ENCODE data around the gene RFPL1. TPM values are rescaled to one million over a fixed set of nuclear protein-coding genes. Genes with fewer than 3 reads are reported as not detected.
"Not testable (repeated sequence)": the region's sequence is repeated elsewhere in the genome, so short reads cannot be mapped to it uniquely, and the experiment has no call there.

RFPL1 gene
- not detected in 2 replicates for total RNA-seq (2014; rRNA removed; shearing (Covaris generic); ENCODE audit: low replicate concordance)

GRCh38 chr22:29438283-29438682, at the start of gene RFPL1:
TSS of gene RFPL1 (plus strand) at chr22:29438583.
- H3K79me2 ChIP-seq (ENCODE audit: low read length); H3K27me3 ChIP-seq (ENCODE audit: low read length); H4K20me1 ChIP-seq (ENCODE audit: insufficient read depth, low read depth, low read length); H3K4me1 ChIP-seq (ENCODE audit: low read length); H3K27ac ChIP-seq (ENCODE audit: low read length); H3K9ac ChIP-seq (ENCODE audit: low read length); H3K9me3 ChIP-seq (ENCODE audit: low read length); DNase-seq; H3K36me3 ChIP-seq (ENCODE audit: insufficient read depth, low read length); H3K9me2 ChIP-seq (replicated peaks; ENCODE audit: insufficient read depth, low read length); H2AFZ ChIP-seq (ENCODE audit: low read length); H3K4me3 ChIP-seq (ENCODE audit: low read length); H3K4me2 ChIP-seq (ENCODE audit: low read depth, low read length, poor library complexity, severe bottlenecking): not testable (repeated sequence)

- no peak for DNase-seq
- Histone ChIP-seq H3K27ac (ENCODE audit: low read length) (no peak overlapping the region), H3K4me2 (ENCODE audit: low read depth, low read length, poor library complexity, severe bottlenecking) (peak overlapping the region; percentile 93), H3K4me1 (ENCODE audit: low read length) (peaks cover 38% of the 10 kb centered on the region), H3K36me3 (ENCODE audit: insufficient read depth, low read length) (peaks cover 10% of the 10 kb centered on the region; the same call in 1 of the 2 replicates), H3K79me2 (ENCODE audit: low read length) (peaks cover 38% of the 10 kb centered on the region), H3K27me3 (ENCODE audit: low read length) (no peaks in the 10 kb centered on the region), H3K9me2 (replicated peaks; ENCODE audit: insufficient read depth, low read length) (no peaks in the 10 kb centered on the region), H2AFZ (ENCODE audit: low read length) (peak overlapping the region; percentile 92), H3K9ac (ENCODE audit: low read length) (peak overlapping the region; percentile 64), H3K4me3 (ENCODE audit: low read length) (peak overlapping the region; percentile 85), H4K20me1 (ENCODE audit: insufficient read depth, low read depth, low read length) (no peaks in the 10 kb centered on the region; the same call in 1 of the 2 replicates), H3K9me3 (ENCODE audit: low read length) (no peaks in the 10 kb centered on the region)
Observed at GRCh38 chr22:29388759-29389090, 49.7 kb upstream of the RFPL1 start.

- DNase-seq, result no peak
- no peaks in the 10 kb centered on the region; the same call in 1 of the 2 replicates for H4K20me1 ChIP-seq (ENCODE audit: insufficient read depth, low read depth, low read length)
- peaks cover 23% of the 10 kb centered on the region for H3K79me2 ChIP-seq (ENCODE audit: low read length)
- no peaks in the 10 kb centered on the region for H3K9me3 ChIP-seq (ENCODE audit: low read length)
- H3K27ac ChIP-seq (ENCODE audit: low read length), result no peak overlapping the region
- no peak overlapping the region for H3K4me3 ChIP-seq (ENCODE audit: low read length)
- no peak overlapping the region for H3K9ac ChIP-seq (ENCODE audit: low read length)
- no peaks in the 10 kb centered on the region for H3K9me2 ChIP-seq (replicated peaks; ENCODE audit: insufficient read depth, low read length)
- peaks cover 1% of the 10 kb centered on the region; the same call in 1 of the 2 replicates for H3K36me3 ChIP-seq (ENCODE audit: insufficient read depth, low read length)
- no peak overlapping the region for H3K4me2 ChIP-seq (ENCODE audit: low read depth, low read length, poor library complexity, severe bottlenecking)
- peaks cover 32% of the 10 kb centered on the region for H3K4me1 ChIP-seq (ENCODE audit: low read length)
- H3K27me3 ChIP-seq (ENCODE audit: low read length), result no peaks in the 10 kb centered on the region
- H2AFZ ChIP-seq (ENCODE audit: low read length), result no peak overlapping the region
Observed at GRCh38 chr22:29390270-29390669, 48.1 kb upstream of the RFPL1 start.

DNA sequence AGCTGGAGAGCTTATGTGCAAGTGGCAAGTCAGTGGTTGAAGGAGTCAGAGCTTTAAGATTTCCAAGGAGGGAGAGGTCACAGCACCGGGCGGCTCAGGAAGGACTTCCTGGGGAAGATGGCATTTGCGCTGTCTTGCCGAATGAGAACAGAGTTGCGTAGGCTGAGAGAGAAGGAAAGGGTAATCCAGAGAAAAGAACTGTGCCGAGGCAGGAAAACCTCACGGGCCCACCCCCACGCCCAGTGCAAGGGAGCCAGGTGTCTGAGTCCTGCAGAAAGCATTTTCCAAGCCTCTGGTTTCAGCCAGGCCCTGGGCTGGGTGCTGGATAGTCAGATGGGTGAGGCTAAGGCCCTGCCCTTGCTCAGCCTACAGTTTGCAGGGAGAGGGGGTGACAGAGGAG, 46.8 kb upstream of the RFPL1 start:
- H3K9me2 ChIP-seq (replicated peaks; ENCODE audit: insufficient read depth, low read length), result no peaks in the 10 kb centered on the region
- no peak overlapping the region for H3K27ac ChIP-seq (ENCODE audit: low read length)
- no peak overlapping the region for H3K9ac ChIP-seq (ENCODE audit: low read length)
- no peaks in the 10 kb centered on the region for H3K9me3 ChIP-seq (ENCODE audit: low read length)
- H3K36me3 ChIP-seq (ENCODE audit: insufficient read depth, low read length), result no peaks in the 10 kb centered on the region
- no peak overlapping the region for H2AFZ ChIP-seq (ENCODE audit: low read length)
- DNase-seq, result no peak
- no peak overlapping the region for H3K4me2 ChIP-seq (ENCODE audit: low read depth, low read length, poor library complexity, severe bottlenecking)
- H3K4me3 ChIP-seq (ENCODE audit: low read length), result no peak overlapping the region
- H3K79me2 ChIP-seq (ENCODE audit: low read length), result peaks cover 18% of the 10 kb centered on the region
- peaks cover 19% of the 10 kb centered on the region for H3K4me1 ChIP-seq (ENCODE audit: low read length)
- no peaks in the 10 kb centered on the region for H3K27me3 ChIP-seq (ENCODE audit: low read length)
- H4K20me1 ChIP-seq (ENCODE audit: insufficient read depth, low read depth, low read length), result no peaks in the 10 kb centered on the region

DNA sequence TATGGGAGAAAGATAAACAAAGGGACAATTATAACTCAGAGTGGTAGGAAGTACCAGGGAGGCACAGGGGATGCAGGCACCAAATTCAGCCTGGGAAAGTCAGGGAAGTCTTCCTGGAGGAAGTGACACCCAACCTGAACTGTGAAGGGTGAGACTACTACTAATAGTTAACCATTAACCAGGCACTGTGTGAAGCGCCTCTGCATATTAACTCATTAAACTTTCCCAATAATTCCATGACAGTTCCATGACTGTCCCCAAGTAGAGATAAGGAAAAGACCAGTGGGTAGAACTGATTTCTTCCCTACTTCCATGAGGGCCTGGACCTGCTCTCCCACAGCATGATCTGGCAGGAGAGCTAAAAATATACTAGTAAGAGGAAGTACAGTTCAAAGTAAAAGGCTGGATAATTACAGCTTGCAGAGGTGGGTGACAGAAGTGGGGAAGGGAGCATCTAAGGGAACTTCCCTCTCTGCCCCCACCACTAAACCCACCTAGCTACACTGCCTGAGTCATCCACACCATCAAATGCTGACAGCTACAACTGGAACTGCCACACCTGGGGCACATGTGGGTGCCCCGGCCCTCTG, 45.3 kb upstream of the RFPL1 start:
- no peaks in the 10 kb centered on the region for H3K36me3 ChIP-seq (ENCODE audit: insufficient read depth, low read length)
- H3K4me3 ChIP-seq (ENCODE audit: low read length), result no peak overlapping the region
- DNase-seq, result no peak
- H3K9ac ChIP-seq (ENCODE audit: low read length), result no peak overlapping the region
- H3K9me2 ChIP-seq (replicated peaks; ENCODE audit: insufficient read depth, low read length), result no peaks in the 10 kb centered on the region
- H3K27ac ChIP-seq (ENCODE audit: low read length), result no peak overlapping the region
- no peaks in the 10 kb centered on the region for H3K27me3 ChIP-seq (ENCODE audit: low read length)
- no peak overlapping the region for H2AFZ ChIP-seq (ENCODE audit: low read length)
- H3K4me2 ChIP-seq (ENCODE audit: low read depth, low read length, poor library complexity, severe bottlenecking), result no peak overlapping the region
- peaks cover 7% of the 10 kb centered on the region for H3K4me1 ChIP-seq (ENCODE audit: low read length)
- H4K20me1 ChIP-seq (ENCODE audit: insufficient read depth, low read depth, low read length), result no peaks in the 10 kb centered on the region
- H3K79me2 ChIP-seq (ENCODE audit: low read length), result peaks cover 2% of the 10 kb centered on the region
- no peaks in the 10 kb centered on the region for H3K9me3 ChIP-seq (ENCODE audit: low read length)

GRCh38 chr22:29394931-29395581, 43.3 kb upstream of the RFPL1 start:
- H3K27ac ChIP-seq (ENCODE audit: low read length), result no peak overlapping the region
- no peaks in the 10 kb centered on the region for H3K9me2 ChIP-seq (replicated peaks; ENCODE audit: insufficient read depth, low read length)
- H3K27me3 ChIP-seq (ENCODE audit: low read length), result no peaks in the 10 kb centered on the region
- DNase-seq, result peak; percentile 87
- H3K4me3 ChIP-seq (ENCODE audit: low read length), result no peak overlapping the region
- H3K36me3 ChIP-seq (ENCODE audit: insufficient read depth, low read length), result no peaks in the 10 kb centered on the region
- no peak overlapping the region for H3K4me2 ChIP-seq (ENCODE audit: low read depth, low read length, poor library complexity, severe bottlenecking)
- no peaks in the 10 kb centered on the region for H3K4me1 ChIP-seq (ENCODE audit: low read length)
- H3K9ac ChIP-seq (ENCODE audit: low read length), result no peak overlapping the region
- no peaks in the 10 kb centered on the region for H3K79me2 ChIP-seq (ENCODE audit: low read length)
- no peaks in the 10 kb centered on the region for H3K9me3 ChIP-seq (ENCODE audit: low read length)
- no peaks in the 10 kb centered on the region for H4K20me1 ChIP-seq (ENCODE audit: insufficient read depth, low read depth, low read length)
- H2AFZ ChIP-seq (ENCODE audit: low read length), result no peak overlapping the region

GRCh38 chr22:29396126-29396525, 42.3 kb upstream of the RFPL1 start:
- Histone ChIP-seq H3K9ac (ENCODE audit: low read length) (no peak overlapping the region), H3K9me3 (ENCODE audit: low read length) (no peaks in the 10 kb centered on the region)

GRCh38 chr22:29397791-29398190, 40.6 kb upstream of the RFPL1 start:
- Histone ChIP-seq H3K4me3 (ENCODE audit: low read length) (no peak overlapping the region), H3K27ac (ENCODE audit: low read length) (no peak overlapping the region), H3K79me2 (ENCODE audit: low read length) (no peaks in the 10 kb centered on the region), H3K9ac (ENCODE audit: low read length) (no peak overlapping the region), H2AFZ (ENCODE audit: low read length) (no peak overlapping the region), H3K9me3 (ENCODE audit: low read length) (no peaks in the 10 kb centered on the region), H3K27me3 (ENCODE audit: low read length) (no peaks in the 10 kb centered on the region), H3K4me1 (ENCODE audit: low read length) (no peaks in the 10 kb centered on the region), H3K4me2 (ENCODE audit: low read depth, low read length, poor library complexity, severe bottlenecking) (no peak overlapping the region), H3K9me2 (replicated peaks; ENCODE audit: insufficient read depth, low read length) (no peaks in the 10 kb centered on the region), H3K36me3 (ENCODE audit: insufficient read depth, low read length) (no peaks in the 10 kb centered on the region), H4K20me1 (ENCODE audit: insufficient read depth, low read depth, low read length) (no peaks in the 10 kb centered on the region)
- no peak for DNase-seq

More at GRCh38 chr22:29396126-29396525, 42.3 kb upstream of the RFPL1 start:
- Histone ChIP-seq H3K4me3 (ENCODE audit: low read length) (no peak overlapping the region), H3K79me2 (ENCODE audit: low read length) (no peaks in the 10 kb centered on the region), H3K27me3 (ENCODE audit: low read length) (no peaks in the 10 kb centered on the region), H4K20me1 (ENCODE audit: insufficient read depth, low read depth, low read length) (no peaks in the 10 kb centered on the region), H3K36me3 (ENCODE audit: insufficient read depth, low read length) (no peaks in the 10 kb centered on the region), H3K4me1 (ENCODE audit: low read length) (no peaks in the 10 kb centered on the region), H3K4me2 (ENCODE audit: low read depth, low read length, poor library complexity, severe bottlenecking) (no peak overlapping the region), H2AFZ (ENCODE audit: low read length) (no peak overlapping the region), H3K27ac (ENCODE audit: low read length) (no peak overlapping the region), H3K9me2 (replicated peaks; ENCODE audit: insufficient read depth, low read length) (no peaks in the 10 kb centered on the region)
- DNase-seq, result no peak

All from Karpas-422 (cell line).